NCI-H187 (cell line): ENCODE results near the gene EN1.

ENCODE experiments used
- DNase-seq, 2 experiments: peaks; one replicate each; lab custom pipeline; 2025; lab: John Stamatoyannopoulos, UW

The EN1 gene

GRCh38 chr2:118822015-118822414 is 25.4 kb downstream of the EN1 start:
- DNase-seq: no peak

DNA sequence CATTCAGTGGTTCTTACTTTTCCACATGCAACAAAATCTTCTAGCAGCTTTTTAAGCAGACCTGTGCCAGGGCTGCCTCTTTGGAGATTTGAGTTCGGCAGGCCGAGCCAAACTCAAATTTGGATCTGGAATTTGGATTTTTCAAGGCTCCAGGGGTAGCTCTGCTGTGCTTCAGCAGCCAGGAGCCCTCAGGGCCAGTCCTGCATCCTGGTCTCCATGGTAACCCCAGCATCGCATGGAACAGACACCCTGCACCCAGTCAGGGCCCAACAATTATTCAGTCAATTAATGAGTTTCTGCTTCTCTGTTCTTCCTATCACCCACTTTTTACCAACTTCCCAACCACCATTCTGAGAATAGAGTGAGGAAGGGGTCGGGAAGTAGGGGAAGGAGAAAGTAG is 30.0 kb downstream of the EN1 start:
- DNase-seq: no peak

DNA sequence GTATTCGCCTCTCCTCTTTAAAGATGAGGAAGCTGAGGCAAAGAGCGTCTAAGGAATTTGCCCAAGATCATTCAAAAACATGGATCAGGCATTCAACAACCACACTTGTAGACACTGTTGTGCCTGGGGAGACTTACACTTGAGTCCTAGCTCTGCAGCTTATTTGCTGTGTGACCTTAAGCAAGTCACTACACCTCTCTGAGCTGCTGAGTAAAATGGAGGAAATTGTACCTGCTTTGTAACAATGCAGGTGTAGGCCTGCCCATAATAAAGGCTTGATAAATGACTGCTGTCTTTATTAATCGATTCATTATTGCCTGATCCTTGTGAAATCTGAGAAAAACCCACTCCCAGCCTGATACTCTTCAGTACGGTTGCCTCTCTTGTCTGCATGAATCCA is 30.8 kb downstream of the EN1 start:
- no peak for DNase-seq

GRCh38 chr2:118815731-118816130 is 31.7 kb downstream of the EN1 start:
- DNase-seq: no peak

DNA sequence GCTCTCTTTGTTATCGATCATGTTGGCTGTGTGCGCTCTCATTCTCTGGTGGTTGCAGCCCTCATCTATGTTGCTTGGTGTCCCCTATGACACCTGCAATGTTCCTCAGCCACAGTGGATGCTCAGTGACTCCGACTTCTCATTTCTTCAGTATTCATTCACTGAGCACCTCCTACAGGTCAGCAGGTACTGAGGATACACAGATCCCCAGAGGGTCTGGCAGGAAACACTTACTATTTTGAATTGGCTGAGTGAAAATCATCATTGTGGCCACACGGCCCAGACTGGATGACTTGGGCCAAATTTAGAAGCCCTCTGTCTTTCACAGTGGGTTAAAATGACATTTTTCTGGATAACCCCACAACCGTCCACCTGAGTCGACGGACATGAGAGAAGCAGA is 32.1 kb downstream of the EN1 start:
- no peak for DNase-seq

DNA sequence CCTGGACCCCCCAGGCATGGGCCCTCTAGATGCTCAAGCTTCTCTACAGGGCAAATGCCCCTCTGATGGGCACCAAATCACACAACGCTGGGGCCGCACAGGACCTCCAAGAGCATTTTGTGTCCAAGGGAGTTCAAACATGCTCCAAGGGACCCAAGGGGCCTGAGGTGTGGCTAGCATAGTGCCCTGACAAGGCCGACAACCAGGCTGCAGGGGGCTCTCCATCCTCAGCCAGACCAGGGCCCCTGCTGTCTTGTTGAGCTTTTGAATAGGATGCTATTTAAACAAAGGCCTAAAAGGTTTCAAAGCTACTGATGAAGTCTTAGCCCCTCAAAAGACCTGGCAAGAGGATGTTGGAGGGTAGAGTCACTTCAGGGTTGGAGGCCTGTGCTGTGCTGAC is 33.1 kb downstream of the EN1 start:
- no peak for DNase-seq

DNA sequence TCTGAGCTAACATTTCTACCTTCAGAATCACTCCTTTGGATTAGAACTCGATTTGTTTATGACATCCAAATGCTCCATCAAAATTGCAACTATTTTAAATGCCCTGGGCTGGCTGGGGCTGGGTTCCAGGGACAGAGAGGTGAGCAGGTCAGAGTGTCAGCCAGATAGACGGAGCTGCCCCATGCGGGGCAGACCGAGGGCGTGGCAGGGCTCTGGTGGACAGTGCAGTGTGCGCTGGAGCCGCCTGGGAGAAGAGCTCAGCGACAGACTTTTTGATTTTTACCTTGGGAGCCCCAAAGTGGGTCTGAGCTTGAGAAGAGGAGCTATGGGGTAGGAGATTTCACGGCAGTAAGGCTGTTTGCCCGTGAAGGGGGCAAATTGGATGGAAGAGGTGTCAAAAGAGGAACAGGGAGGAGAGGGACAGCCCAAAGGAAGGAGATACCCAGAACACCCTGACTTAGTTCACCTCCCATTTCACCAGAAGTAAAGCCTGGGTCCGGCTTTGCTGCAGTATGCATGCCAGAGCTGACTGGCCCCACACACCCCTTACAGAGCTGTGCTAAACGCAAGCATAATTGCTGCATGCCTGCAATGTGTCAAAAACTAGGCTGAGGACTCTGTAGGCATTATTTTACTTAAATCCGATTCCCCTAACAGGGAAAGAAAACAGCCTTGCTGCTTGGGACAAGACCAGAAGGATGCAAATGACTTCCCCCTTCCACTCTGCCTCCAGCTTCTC is 33.7 kb downstream of the EN1 start:
- DNase-seq: no peak

GRCh38 chr2:118813111-118813510 is 34.3 kb downstream of the EN1 start:
- DNase-seq: no peak

DNA sequence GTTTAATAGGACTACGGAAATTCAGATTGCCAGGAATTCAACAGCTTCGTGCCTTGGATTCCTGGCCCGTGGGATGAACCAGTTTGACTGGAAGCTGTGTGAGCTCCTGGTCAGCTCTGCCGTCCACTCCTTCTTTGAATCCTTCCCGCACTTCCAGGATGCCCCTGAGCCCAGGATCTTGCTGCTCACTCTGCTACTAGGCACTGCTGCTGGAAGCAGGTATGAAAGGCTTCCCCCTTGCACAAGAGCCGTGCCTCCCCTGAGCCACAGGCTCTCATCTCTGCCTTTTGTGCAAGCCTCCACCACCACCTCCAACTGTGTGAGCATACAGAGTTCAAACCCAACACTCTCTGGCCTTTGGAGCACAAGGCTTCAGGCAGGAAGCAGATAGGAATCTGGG is 34.9 kb downstream of the EN1 start:
- DNase-seq: no peak

GRCh38 chr2:118811514-118812115 is 35.8 kb downstream of the EN1 start:
- no peak for DNase-seq

- DNase-seq: no peak
These were observed 36.7 kb downstream of the EN1 start for GRCh38 chr2:118810766-118811165.

DNA sequence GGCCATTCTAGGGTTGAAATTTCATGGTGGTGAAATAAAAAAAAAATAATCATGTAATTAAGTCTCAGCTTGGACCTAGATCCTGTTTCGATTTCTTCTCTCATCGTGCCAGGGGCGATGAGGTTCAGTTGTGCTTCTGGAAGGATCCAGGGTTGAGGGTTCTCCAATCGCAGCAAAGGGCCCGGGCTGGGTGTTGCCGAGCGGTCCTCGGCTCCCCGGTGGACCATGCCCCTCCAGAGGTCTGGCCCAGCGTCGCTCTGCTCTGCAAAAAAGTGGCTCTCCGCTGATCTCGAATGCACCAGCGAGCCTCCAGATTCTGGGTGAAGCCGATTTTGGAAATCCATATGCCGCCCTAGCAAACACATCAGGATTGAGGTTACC is 39.0 kb downstream of the EN1 start:
- DNase-seq: no peak

DNA sequence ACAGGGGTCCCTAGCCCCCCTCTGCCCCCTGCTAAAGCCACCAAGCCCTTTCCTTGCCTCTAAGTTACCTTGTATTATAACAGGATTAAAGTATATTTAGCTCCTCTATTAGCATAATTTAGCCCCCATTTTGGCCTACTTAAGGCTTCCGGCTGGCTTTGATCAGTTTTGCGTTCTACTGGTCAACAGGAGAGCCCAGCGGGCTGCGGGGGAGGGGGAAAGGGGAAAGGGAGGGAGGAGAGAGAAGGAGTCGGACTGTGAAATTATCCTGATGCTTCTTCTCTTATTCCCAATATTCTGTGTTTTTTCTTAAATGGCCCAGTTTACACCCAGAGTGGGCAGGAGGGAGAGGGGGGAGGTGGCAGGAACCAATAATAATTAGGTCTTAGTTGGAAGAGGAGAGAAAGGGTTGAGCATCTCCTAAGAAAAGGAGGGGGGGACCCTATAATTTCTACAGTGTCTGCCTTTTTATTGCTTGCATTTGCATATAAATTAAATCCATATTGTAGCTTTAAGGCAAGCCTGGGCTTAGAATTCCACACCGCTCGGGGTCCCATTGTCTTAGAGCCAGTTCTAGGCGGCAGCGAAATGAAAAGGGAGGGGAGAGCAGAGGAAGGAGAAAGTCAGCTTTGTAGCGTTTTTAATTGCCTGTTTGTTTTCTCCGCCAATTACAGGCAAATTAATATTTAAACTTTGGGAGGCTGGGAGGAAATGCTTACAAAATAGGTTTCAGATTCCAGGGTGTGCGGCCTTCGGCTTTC is 39.6 kb downstream of the EN1 start:
- no peak for DNase-seq

DNA sequence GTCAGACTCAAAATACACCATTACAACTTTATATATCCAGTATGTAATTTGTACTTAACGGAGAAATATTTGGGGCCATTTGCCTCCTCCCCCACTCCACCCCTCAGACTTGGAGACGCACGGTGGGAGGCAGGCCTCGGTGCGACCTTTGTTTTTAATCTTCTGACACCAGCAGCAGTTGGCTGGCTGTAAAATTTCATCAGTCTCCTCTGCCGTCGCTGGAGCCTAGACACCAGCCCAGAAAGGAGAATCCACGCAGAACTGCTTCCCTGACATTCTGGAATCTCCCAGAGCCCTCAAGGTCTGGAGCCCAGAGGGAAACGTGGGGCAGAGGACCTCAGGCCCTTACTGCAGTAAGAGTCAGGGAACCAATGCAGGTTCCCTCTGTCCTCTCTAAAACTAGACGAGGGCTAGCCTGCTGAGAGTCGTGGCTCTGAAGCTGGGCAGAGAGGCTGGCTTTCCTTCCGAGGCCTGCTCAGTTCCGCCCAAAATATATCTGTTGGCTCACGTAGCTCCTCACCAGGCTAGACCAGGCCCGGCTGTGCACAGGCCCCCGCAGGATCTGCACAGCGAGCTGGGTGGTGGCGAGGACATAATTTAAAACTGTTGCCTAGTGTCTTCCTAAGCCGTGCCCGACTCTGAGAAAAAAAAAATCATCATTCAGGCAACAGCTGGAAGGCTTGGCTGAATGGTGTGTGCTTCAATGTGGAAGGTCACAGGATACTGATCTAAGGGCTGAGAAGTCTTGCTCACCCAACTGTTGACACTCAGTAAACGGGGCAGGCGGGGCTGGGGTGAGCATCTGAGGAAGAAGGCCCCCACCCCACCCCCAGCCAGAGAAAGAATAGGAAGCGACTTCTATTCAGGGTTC is 40.4 kb downstream of the EN1 start:
- DNase-seq: no peak

- no peak for DNase-seq
These were observed 42.3 kb downstream of the EN1 start for GRCh38 chr2:118805064-118805690.

DNA sequence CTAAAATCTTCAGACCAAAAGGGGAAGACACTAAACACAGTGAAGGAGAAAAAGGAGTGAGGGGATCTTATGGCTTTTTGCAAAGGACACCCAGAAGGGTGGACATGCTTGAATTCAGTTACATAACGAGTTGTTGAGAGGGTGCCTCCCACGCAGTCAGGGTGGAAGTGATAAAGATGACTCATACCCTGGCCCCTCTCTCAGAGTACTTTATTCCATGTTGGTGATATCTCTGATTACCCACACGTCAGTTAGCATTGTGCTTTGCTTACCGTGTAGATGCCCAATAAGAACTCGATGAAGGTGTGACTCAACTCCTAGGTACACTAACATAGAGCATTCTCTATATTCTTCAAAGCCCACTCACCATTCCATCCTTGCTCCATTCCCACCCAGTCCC is 44.4 kb downstream of the EN1 start:
- DNase-seq: no peak

- DNase-seq: no peak
These were observed 46.3 kb downstream of the EN1 start for GRCh38 chr2:118801151-118801550.

GRCh38 chr2:118800736-118801135 is 46.7 kb downstream of the EN1 start:
- DNase-seq: no peak

DNA sequence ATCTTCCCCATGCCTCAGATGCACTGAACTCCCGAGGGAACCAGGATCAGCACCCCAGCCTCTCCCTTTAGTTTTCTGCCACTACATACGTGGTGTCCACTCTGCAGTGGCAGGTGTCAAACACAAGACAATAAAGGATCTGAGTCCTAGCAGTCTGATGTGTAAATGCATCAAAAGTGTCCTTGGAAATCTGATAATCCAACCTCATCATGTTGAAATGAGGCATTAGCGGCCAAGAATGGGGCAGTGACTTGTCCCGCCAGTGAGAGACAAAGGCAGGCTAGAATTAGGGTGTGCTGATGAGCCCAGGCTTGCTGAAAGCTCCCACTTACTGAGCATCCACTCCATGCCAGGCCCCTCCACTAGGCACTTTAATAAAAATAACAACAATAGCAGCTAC is 52.9 kb downstream of the EN1 start:
- DNase-seq: no peak
